ENCODE measurements around the gene MEAF6.
"Not testable (repeated sequence)": the region's sequence is repeated elsewhere in the genome, so short reads cannot be mapped to it uniquely, and the experiment has no call there.

MEAF6 gene

DNA sequence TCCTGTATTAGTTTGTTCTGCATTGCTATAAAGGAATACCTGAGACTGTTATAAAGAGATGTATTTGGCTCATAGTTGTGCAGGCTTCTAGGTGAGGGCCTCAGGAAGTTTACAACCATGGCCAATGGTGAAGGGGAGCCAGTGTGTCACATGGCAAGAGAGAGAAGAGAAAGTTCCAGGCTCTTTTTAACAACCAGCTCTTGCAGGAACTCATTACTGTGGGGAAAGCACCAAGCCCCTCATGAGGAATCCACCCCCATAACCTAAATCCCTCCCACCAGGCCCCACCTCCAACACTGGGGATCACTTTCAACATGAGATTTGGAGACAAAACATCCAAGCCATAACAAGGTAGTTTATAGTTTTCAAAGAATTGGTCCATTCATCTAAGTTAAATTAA is 5.0 kb upstream of the MEAF6 start:
- DNase-seq (ENCODE audit: extremely low read depth, low read depth) = no peak
- no peak overlapping the region for H3K4me3 ChIP-seq (replicated peaks; ENCODE audit: low read depth, low read length)
- TF ChIP-seq, protein P1, sequence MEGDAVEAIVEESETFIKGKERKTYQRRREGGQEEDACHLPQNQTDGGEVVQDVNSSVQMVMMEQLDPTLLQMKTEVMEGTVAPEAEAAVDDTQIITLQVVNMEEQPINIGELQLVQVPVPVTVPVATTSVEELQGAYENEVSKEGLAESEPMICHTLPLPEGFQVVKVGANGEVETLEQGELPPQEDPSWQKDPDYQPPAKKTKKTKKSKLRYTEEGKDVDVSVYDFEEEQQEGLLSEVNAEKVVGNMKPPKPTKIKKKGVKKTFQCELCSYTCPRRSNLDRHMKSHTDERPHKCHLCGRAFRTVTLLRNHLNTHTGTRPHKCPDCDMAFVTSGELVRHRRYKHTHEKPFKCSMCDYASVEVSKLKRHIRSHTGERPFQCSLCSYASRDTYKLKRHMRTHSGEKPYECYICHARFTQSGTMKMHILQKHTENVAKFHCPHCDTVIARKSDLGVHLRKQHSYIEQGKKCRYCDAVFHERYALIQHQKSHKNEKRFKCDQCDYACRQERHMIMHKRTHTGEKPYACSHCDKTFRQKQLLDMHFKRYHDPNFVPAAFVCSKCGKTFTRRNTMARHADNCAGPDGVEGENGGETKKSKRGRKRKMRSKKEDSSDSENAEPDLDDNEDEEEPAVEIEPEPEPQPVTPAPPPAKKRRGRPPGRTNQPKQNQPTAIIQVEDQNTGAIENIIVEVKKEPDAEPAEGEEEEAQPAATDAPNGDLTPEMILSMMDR (IDR thresholded peaks at IDR 0.05; ENCODE audit: low read depth, low read length, missing control alignments) = no peak

DNA sequence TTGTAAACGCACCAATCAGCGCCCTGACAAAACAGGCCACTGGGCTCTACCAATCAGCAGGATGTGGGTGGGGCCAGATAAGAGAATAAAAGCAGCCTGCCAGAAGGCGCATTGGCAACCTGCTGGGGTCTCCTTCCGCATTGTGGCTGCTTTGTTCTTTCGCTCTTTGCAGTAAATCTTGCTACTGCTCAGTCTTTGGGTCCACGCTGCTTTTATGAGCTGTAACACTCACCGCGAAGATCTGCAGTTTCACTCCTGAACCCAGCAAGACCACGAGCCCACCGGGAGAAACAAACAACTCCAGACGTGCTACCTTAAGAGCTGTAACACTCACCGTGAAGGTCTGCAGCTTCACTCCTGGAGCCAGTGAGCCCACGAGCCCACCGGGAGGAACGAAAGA is 4.4 kb upstream of the MEAF6 start:
- DNase-seq (ENCODE audit: extremely low read depth, low read depth); H3K4me3 ChIP-seq (replicated peaks; ENCODE audit: low read depth, low read length): not testable (repeated sequence)

DNA sequence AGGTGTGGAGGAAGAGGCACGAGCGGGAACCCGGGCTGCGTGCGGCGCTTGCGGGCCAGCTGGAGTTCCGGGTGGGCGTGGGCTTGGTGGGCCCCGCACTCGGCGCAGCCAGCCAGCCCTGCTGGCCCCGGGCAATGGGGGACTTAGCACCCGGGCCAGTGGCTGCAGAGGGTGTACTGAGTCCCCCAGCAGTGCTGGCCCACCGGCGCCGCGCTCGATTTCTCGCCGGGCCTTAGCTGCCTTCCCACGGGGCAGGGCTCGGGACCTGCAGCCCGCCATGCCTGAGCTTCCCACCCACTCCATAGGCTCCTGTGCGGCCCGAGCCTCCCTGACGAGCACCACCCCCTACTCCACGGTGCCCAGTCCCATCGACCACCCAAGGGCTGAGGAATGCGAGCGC is 3.7 kb upstream of the MEAF6 start:
- not testable (repeated sequence) for H3K4me3 ChIP-seq (replicated peaks; ENCODE audit: low read depth, low read length); DNase-seq (ENCODE audit: extremely low read depth, low read depth)

DNA sequence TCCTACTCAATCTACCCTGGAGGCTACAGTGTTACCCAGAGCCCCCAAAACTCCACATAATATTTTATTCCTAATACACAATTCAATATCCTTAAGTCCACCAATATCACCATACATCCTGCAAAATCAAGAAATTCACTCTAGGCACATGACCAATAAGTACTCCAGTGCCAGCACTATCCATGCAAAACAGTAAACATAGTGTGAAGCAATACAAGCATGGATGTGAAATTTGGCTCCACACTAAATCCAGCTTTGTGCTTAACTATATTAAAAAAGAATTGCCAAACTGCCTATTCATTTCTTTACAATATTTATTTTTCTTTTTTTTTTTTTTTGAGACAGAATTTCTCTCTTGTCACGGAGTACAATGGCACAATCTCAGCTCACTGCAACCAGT is 3.0 kb upstream of the MEAF6 start:
- DNase-seq (ENCODE audit: extremely low read depth, low read depth) = no peak
- no peak overlapping the region for H3K4me3 ChIP-seq (replicated peaks; ENCODE audit: low read depth, low read length)
- TF ChIP-seq, protein P1 (IDR thresholded peaks at IDR 0.05; ENCODE audit: low read depth, low read length, missing control alignments) = no peak

DNA sequence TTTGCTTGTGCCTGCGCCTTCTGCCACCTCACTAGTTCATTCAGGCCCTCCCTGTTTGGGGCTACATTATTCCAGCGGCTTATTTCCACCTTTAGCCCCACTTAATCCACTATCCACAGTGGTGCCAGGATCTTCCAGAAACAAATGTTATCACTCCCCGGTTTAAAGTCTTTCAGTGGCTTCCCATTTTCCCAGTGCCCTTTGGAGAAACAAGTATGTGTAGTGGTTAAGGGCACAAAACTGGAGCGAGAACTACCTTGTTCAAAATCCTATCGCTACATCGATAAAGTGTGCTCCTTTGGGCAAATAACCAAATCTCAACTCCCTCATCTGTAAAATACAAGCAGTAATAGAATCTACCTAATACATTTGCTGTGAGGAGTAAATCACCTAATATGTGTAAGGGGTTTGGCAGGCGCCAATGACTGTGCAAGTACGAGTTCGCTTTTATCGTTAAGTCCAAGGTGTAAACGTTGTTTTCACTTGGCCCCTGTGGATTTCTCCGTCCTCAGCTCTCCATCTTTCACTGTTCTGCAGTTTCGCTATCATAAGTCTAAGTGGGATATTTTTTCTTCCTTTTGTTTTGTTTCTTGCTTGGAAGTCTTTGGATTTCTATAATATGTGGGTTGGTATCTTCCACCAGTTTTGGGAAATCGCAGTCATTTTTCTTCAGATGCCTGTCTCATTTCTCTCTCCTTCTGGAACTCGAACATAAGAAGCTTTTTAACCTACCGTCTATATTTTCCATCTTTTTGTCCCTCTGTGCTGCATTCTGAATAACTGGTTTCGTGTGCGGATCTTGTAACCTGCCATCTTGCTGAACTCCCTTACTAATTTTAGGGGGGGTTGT is 844 bp upstream of the MEAF6 start:
- TF ChIP-seq, protein P1 (IDR thresholded peaks at IDR 0.05; ENCODE audit: low read depth, low read length, missing control alignments) = no peak
- no peak for DNase-seq (ENCODE audit: extremely low read depth, low read depth)
- H3K4me3 ChIP-seq (replicated peaks; ENCODE audit: low read depth, low read length) = peak overlapping the region; percentile 61

DNA sequence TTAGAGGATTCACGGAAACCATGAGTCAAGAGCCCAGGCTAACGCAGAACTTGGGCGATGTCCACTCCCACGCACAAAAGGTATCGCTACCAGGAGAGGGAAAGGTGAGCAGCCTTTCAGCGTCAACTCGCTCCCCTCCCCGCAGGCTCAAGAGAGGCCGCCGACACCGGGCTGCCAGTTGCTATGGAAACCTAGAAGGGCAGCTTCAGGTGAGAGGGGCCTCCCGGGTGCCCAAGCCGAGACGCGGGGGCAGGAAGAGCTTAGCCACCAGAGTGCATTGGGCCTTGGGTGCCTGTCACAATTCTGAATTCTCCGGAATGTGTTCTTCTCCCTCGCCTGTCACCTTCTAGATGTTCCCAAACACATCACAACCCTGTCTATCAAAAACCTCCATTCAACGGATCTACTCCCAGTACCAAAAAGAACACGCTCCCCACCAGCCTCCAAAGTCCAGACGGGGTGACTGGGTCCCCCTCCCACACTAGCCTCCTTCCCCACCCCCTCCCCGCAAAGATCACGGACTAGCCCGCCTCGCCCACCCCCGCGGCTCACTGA is 694 bp downstream of the MEAF6 start:
- TF ChIP-seq, protein P1 (IDR thresholded peaks at IDR 0.05; ENCODE audit: low read depth, low read length, missing control alignments) = no peak
- peak overlapping the region; percentile 61 for H3K4me3 ChIP-seq (replicated peaks; ENCODE audit: low read depth, low read length)
- no peak for DNase-seq (ENCODE audit: extremely low read depth, low read depth)

DNA sequence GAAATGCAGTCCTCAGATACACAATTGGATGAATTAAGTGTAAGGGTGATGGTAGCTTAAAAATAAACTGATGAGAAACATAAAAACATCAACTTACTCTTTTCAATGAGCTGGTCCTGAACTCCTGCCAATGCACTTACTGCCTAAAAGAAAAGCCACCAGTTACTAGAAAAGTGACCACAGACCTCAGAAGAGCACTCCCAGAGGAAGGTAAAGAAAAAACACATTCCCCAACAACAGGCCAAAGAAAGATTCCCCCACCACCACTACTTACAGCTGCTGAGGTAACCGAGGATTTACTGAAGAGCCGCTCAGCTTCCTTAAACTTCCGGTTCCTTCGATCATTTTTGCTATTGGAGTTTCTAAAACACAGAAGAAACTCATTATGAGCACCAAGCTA is 5.4 kb downstream of the MEAF6 start:
- TF ChIP-seq, protein P1 (IDR thresholded peaks at IDR 0.05; ENCODE audit: low read depth, low read length, missing control alignments) = peak; percentile 8
- peak; percentile 20 for DNase-seq (ENCODE audit: extremely low read depth, low read depth)
- H3K4me3 ChIP-seq (replicated peaks; ENCODE audit: low read depth, low read length) = no peak overlapping the region

DNA sequence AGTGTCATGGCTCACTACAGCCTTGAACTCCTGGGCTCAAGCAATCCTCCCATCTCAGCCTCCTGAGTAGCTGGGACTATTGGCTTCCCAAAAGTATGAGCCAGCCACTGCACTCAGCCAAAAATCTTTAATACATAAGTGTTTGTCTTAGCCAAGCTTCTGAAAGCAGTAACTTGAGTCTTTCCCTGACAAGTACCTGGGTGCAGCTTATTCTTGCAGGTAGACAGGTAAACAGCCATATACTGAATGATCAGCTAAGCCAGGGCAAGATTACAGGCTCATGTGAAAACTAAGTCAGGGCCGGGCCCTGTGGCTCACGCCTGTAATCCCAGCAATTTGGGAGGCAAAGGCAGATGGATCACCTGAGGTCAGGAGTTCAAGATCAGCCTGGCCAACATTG is 7.8 kb downstream of the MEAF6 start:
- DNase-seq (ENCODE audit: extremely low read depth, low read depth) = no peak
- TF ChIP-seq, protein P1 (IDR thresholded peaks at IDR 0.05; ENCODE audit: low read depth, low read length, missing control alignments) = no peak
- H3K4me3 ChIP-seq (replicated peaks; ENCODE audit: low read depth, low read length) = no peak overlapping the region

DNA sequence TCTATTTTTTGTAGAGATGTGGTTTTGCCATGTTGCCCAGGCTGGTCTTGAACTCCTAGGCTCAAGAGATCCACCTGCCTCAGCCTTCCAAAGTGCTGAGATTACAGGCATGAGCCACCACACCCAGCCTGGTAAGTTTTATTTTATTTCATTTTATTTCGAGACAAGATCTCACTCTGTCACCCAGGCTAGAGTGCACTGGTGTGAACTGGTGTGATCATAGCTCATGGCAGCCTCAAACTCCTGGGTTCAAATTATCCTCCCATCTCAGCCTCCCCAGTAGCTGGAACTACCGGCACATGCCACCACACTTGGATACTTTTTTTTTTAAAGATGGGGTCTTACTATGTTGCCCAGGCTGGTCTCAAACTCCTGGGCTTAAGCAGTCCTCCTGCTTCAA is 11.8 kb downstream of the MEAF6 start:
- DNase-seq (ENCODE audit: extremely low read depth, low read depth); H3K4me3 ChIP-seq (replicated peaks; ENCODE audit: low read depth, low read length): not testable (repeated sequence)
